MCF 10A (cell line): ENCODE results near the gene PIP5K1A. TPM values are rescaled to one million over a fixed set of nuclear protein-coding genes. Genes with fewer than 3 reads are reported as not detected.

Experiments used
- BruUV-seq: library from RNA; stranded (reverse); fragments of 400-500 nt; replicated peaks from 2 replicates; lab custom pipeline; 2021; lab: Mats Ljungman, UMichigan
- CTCF ChIA-PET: fragments of 300-600 bp; sonication (Branson Sonifier 250); formaldehyde crosslinking; extraction: SDS; loops from one replicate; lab custom pipeline; 2021; ENCODE audit warnings: antibody characterized with exemption, inconsistent platforms; lab: Yijun Ruan, JAX
- POLR2A ChIA-PET: fragments of 300-600, 350-650 bp; sonication (Branson Sonifier 250); formaldehyde crosslinking; extraction: SDS; loops from one replicate; lab custom pipeline; 2020; ENCODE audit warnings: antibody characterized with exemption, inconsistent platforms; lab: Yijun Ruan, JAX
- DNase-seq: peaks from one replicate; pipeline ENCODE4 v3.0.0-alpha.2; 2018; ENCODE audit not compliant: unreplicated experiment
- H3K27ac Mint-ChIP-seq: one replicate; pipeline ENCODE4 v1.8.0; 2022; ENCODE audit warnings: mild to moderate bottlenecking, low read depth, mixed read lengths; ENCODE audit not compliant: unreplicated experiment
- H3K27me3 Mint-ChIP-seq: one replicate; pipeline ENCODE4 v1.8.0; 2022; ENCODE audit warnings: mixed read lengths; ENCODE audit not compliant: insufficient read depth, unreplicated experiment
- H3K36me3 Mint-ChIP-seq: one replicate; pipeline ENCODE4 v1.8.0; 2022; ENCODE audit warnings: mild to moderate bottlenecking, moderate library complexity, mixed read lengths; ENCODE audit not compliant: insufficient read depth, unreplicated experiment
- H3K4me1 Mint-ChIP-seq: one replicate; pipeline ENCODE4 v1.8.0; 2022; ENCODE audit warnings: mixed read lengths; ENCODE audit not compliant: insufficient read depth, unreplicated experiment
- H3K4me3 Mint-ChIP-seq: one replicate; pipeline ENCODE4 v1.8.0; 2022; ENCODE audit warnings: mild to moderate bottlenecking, moderate library complexity, mixed read lengths; ENCODE audit not compliant: unreplicated experiment
- H3K9me3 Mint-ChIP-seq: one replicate; pipeline ENCODE4 v1.8.0; 2022; ENCODE audit warnings: mixed read lengths; ENCODE audit not compliant: unreplicated experiment
- CTCF ChIP-seq: fragments of 200-600 bp; IDR thresholded peaks from one replicate; pipeline ENCODE4 v1.8.0; 2022; ENCODE audit warnings: antibody characterized with exemption, mild to moderate bottlenecking; ENCODE audit not compliant: unreplicated experiment
- intact Hi-C: fragments of 100-400 bp; cut with micrococcal nuclease; formaldehyde crosslinking; loops from 2 replicates; pipeline ENCODE4 v1.14.1; 2022
- total RNA-seq: library from RNA; stranded (reverse); gene quantifications from 2 replicates; pipeline ENCODE4 v1.2.3, GENCODE V29; 2022

Gene PIP5K1A
- total RNA-seq, 1 experiment from 2014 or later = 163 TPM

DNA sequence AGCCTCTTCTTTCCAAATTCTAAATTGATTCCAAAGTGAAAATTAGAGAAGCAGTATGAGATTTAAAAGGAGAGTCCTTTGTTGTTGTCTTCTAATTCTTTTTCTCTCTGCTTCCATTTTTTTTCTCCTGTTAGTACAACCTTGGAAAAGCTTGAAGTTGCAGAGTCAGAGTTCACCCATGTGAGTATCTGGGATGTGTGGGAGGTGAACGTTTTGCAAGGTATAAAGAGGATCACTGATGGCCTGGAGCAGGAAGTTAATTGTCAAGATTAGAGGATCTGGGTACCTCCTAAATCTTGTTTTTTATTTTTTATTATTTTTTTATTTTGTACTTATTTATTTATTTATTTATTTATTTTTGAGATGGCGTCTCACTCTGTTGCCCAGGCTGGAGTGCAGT is 48.4 kb downstream of the PIP5K1A start:
- Mint-ChIP-seq H3K27me3 (no peaks in the 10 kb centered on the region), H3K4me1 (no peaks in the 10 kb centered on the region), H3K36me3 (peaks cover 99% of the 10 kb centered on the region), H3K4me3 (no peak overlapping the region), H3K9me3 (no peaks in the 10 kb centered on the region), H3K27ac (peak overlapping the region; percentile 61)
- no TSS peak for BruUV-seq
- ChIA-PET CTCF (interaction anchor here (0.5 to 10.6 kb wide), 8 partner anchors 11 to 626 kb away, joined by 3 to 122 read pairs (median 3); no protein-coding TSS in a partner anchor), POLR2A (interaction anchor here (0.6 to 1.8 kb wide), 7 partner anchors 8 to 584 kb away, joined by 3 to 8 read pairs (median 3); partner anchors contain the start of gene PSMD4)
- intact Hi-C loops = no loop called here
- no peak for TF ChIP-seq CTCF
- no peak for DNase-seq

DNA sequence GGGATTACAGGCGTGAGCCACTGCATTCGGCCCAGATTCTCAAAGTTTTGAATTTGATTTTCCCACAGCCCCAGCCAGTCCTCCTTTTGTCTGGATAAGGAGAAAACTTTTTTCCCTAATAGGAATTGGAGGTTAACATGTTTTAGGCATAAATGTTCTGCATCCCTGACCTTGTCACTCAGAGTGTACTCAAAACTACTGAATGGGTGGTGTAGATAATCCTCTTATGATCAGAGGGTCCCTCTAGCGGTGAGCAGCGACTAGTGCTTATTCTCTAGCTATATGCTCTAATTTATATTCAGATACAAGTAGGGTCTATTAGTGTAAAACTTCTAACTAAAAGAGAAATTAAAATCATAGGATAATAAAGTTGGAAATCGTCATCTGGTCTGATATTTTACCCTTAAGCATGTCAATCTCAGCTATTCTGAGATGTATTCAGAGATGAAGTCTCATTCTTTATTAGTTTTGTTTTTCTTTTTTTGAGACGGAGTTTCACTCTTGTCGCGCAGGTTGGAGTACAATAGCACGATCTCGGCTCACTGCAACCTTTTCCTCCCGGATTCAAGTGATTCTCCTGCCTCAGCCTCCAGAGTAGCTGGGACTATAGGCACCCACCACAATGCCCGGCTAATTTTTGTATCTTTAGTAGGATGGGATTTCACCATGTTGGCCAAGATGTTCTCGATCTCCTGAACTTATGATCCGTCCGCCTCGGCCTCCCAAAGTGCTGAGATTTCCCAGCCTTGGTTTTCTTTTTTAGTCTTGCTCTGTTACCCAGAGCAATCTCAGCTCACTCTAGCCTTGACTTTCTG is 53.5 kb downstream of the PIP5K1A start:
- TF ChIP-seq CTCF = peak; percentile 90
- peak; percentile 85 for DNase-seq
- peaks cover 3% of the 10 kb centered on the region for H3K4me1 Mint-ChIP-seq
- peaks cover 61% of the 10 kb centered on the region for H3K36me3 Mint-ChIP-seq
- intact Hi-C loops = loop anchor here (1.0 to 10.0 kb wide), 3 partner anchors 52 to 177 kb away; partner anchors contain the start of gene GABPB2
- ChIA-PET POLR2A (interaction anchor here (0.5 to 8.1 kb wide), 19 partner anchors 9 to 926 kb away, joined by 3 to 153 read pairs (median 4); partner anchors contain the start of genes CDC42SE1, PIP5K1A, PSMB4 and SELENBP1), CTCF (interaction anchor here (0.6 to 10.6 kb wide), 28 partner anchors 9 to 774 kb away, joined by 3 to 122 read pairs (median 4); partner anchors contain the start of gene VPS72)
- H3K4me3 Mint-ChIP-seq = no peak overlapping the region
- no peaks in the 10 kb centered on the region for H3K9me3 Mint-ChIP-seq
- BruUV-seq = no TSS peak
- peak overlapping the region; percentile 12 for H3K27ac Mint-ChIP-seq
- H3K27me3 Mint-ChIP-seq = no peaks in the 10 kb centered on the region

GRCh38 chr1:151254217-151255213 is 56.2 kb downstream of the PIP5K1A start, which contains the start of gene PSMD4:
Gene PSMD4, plus strand, starts transcription at chr1:151254734. Its CDS starts 49 bp downstream, at chr1:151254783.
- H3K36me3 Mint-ChIP-seq = peaks cover 39% of the 10 kb centered on the region
- peak within 1 kb of the TSS; percentile 98 for H3K27ac Mint-ChIP-seq
- ChIA-PET POLR2A (interaction anchor here (0.6 to 8.1 kb wide), 31 partner anchors 8 to 519 kb away, joined by 3 to 153 read pairs (median 6); partner anchors contain the start of genes MINDY1, PI4KB, PIP5K1A and PSMB4), CTCF (interaction anchor here (0.7 to 10.6 kb wide), 11 partner anchors 9 to 86 kb away, joined by 3 to 122 read pairs (median 3); no protein-coding TSS in a partner anchor)
- BruUV-seq = TSS peak; percentile 84
- peak; percentile 99 for DNase-seq
- no peak for TF ChIP-seq CTCF
- H3K4me3 Mint-ChIP-seq = peak within 1 kb of the TSS; percentile 79
- no peaks in the 10 kb centered on the region for H3K9me3 Mint-ChIP-seq
- H3K4me1 Mint-ChIP-seq = peaks cover 24% of the 10 kb centered on the region
- intact Hi-C loops = loop anchor here (1.0 to 10.0 kb wide), 4 partner anchors 26 to 180 kb away; partner anchors contain the start of genes GABPB2 and RFX5
- H3K27me3 Mint-ChIP-seq = no peaks in the 10 kb centered on the region
